Endothelial cell of hepatic sinusoid (primary cell): Measurements from ENCODE around the gene WDR90.

Experiments
- in situ Hi-C: cut with HindIII; loops from 2 replicates; pipeline ENCODE4 v1.10.0; 2017; ENCODE audit warnings: low sequenced_read_pairs

The WDR90 gene

DNA sequence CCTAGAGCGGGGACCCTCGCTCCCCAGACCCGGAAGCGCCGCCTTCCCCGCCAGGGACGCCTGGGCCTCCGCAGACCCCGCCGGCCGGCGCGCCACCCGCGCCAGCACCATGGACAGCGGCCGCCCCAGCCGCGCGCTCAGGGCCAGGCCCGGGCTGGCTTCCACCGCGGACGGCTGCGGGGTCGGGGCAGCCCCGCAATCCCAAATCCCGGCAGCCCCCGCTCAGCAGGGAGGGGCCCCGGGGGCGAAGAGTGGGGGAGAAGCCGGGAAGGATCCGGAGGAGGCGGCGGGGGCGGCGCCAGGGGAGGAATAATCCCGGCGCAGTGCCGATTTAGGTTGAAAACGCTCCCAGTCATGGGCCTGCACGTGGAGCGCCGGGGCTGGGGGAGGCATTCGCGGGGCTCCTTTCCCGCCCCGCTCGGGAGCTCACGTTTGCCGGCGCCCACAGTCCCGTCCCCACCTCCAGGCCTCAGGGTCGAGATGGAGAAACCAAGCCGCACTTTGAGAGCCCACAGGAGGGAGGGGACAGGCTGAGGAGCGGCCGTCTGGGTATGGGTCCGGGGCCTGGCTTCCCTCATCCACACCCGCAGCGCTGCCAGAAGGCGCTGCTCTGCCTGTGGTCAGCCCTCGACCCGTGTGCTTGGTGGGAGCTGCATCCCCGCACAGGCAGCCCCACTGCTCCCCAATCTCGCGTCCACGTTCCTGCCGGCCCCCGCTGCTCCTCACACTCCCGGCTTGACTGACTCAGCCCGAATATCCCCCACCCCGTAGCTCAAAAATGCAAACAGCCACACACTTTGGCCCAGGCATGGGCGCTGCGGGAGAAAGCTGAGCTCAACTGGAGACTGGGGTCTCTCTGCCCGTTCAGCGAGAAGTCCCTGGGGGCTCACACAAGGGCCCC, 51.8 kb downstream of the WDR90 start:
- in situ Hi-C loops: no loop called here

DNA sequence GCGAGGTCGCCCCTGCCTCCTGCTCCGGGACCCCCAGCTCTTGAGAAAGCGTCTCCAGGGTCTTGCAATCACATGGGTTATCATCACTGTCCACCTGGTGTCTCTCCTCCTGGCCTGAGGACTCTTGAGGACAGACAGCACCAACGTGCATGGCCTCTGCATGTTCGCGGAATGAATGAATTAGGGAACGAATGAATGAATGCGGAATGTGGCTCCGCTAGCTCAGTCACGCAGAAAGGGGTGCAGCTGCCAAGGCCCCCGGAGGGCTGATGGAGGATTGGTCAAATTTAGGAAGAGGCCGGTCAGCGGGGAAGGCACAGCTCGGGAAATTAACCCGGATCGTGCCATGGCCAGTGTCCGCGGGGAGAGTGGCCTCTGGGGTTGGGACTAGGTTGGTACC, 53.2 kb downstream of the WDR90 start:
- in situ Hi-C loops: no loop called here

- in situ Hi-C loops: no loop called here
These were observed 54.2 kb downstream of the WDR90 start for GRCh38 chr16:703406-703805.

- in situ Hi-C loops: no loop called here
These were observed 54.9 kb downstream of the WDR90 start for GRCh38 chr16:704047-704446.

- in situ Hi-C loops: no loop called here
These were observed 55.6 kb downstream of the WDR90 start for GRCh38 chr16:704552-705380.

- in situ Hi-C loops: no loop called here
These were observed 56.4 kb downstream of the WDR90 start, which contains the start of gene FBXL16 for GRCh38 chr16:705431-706188. TSS of gene FBXL16 (minus strand) at chr16:705801. CDS start at chr16:697405, 8,396 bp downstream.

DNA sequence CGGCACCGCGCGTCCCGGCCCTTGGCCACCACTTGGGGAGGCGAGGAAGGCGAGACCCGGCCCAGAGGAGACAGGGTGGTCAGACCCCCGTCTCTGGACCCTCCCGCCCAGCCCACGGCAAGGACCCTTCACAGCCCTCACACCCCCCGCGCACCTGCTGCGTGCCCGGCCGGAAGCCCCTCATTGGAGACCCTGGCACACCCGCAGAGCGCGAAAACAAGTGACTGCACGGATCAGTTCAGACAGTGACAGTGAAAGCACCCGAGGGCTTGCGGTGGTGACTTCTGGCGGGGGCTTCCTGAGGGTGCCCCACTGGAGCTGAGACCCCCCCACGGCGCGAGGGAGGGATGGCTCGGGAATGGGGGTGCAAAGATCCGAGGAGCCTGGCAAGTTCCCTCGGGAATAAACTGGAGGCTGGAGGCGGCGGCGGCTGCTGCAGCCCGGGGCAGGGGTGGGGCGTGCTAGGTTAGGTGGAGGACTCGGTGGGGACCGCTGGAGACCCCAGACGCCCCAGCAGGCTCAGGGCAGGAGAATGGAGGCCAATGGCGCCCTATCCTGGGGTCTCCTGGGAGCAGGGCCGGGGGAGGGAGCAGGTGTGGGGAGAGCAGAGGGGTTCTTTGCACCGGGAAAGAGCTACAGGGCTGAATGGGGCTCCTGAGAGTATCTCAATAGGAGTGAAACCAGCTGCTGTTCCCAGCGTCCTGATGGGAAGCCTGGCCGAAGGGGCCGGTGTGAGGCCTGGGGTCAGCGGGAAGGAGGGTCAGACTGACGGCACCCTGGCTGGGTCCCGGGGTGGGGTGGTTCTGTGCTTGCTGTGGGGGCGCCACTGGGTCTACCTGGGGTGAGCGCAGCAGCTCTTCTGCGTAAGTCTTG, 57.3 kb downstream of the WDR90 start:
- in situ Hi-C loops: no loop called here

- in situ Hi-C loops: no loop called here
These were observed 57.9 kb downstream of the WDR90 start for GRCh38 chr16:707062-707538.

DNA sequence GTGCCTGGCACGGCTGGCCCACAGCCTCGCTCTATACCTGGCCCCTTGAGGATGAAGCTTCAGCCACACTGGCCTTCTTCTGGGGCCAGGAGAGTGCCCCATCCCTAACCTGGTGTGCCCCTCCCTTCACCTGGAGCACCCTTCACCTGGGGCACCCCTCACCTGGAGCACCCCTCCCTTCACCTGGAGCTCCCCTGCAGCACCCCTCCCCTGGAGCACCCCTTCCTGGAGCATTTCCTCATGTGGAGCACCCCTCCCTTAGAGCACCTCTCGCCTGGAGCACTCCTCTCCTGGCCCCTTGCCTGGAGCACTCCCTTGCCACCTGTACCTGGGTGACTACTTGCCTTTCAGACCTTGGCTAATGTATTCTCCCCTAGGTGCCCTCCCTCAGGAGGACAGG, 58.9 kb downstream of the WDR90 start:
- in situ Hi-C loops: no loop called here

- in situ Hi-C loops: no loop called here
These were observed 59.8 kb downstream of the WDR90 start for GRCh38 chr16:708959-709358.

DNA sequence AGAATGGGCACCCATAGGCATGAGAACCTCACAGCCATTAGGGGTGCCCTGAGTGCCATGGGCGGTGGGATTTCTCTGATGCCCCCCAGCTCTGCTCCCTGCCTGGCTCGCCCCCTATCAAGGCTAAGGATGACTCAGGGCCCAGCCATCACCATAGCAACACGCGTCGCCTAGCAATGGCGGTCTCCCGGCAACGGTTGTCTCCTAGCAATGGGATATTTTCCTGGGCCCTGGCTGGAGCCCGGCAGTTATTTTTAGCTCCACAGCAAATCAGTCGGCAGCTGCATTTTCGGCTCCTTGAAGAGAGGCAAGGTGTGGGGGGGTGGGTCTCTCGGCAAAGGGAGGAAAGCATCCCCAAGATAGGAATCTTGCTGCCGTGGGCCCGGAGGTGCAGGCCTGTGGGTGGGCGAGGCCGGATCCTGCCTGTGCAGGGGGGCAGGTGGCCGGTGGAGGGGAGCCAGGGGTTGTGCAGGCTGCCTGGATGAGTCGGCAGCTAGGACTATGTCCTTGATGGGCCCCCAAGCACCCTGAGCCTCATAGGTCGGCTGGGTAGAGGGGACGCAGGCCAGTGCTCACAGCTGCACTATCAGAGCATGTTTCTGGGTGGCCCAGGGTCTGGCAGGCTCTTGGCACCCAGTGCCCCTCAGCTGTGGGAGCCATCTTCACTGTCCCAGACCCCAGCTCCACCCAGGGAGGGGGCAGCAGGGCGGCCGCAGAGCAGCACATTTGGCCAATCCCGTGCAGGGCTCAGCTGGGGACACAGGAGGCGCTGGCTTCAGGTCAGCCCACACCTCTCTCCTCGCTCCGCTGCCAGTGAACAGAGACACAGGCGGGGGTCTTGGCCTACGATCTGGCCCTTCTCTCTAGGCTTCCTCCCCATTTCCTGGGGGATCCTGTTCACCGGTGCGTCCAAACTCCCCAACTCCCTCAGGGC, 60.7 kb downstream of the WDR90 start:
- in situ Hi-C loops: loop anchor here (5.0 to 10.0 kb wide), 2 partner anchors 55 to 267 kb away; no protein-coding TSS in a partner anchor

DNA sequence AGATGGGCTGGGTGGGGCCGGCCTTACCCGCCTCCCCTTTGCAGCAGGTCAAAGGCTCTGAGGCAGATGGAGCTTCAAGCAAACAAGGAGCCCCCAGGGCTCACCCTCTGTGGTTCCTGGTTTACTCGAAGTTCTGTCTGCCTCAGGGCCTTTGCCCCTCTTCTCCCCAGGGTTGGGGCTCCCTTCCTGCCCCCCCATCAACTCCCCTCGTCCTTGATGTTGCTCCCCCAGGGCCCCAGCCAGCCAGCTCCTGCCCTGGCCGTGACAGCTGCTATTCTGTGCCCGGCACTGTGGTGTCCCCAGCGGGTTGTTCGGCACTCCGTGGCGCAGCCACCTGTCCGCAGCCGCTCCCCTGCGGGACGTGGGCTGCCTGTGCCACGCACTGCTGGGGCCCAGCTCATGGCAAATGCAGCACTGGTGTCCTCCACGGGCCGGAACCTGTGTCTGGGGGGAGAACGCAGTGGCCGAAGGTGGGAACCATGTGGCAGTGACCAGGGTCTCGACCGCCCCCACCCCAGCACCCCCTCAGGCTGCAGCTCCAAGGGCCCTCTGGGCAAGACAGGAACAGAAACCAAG, 61.4 kb downstream of the WDR90 start:
- in situ Hi-C loops: loop anchor here (5.0 to 10.0 kb wide), 2 partner anchors 56 to 267 kb away; no protein-coding TSS in a partner anchor

- in situ Hi-C loops: loop anchor here (5.0 to 10.0 kb wide), 2 partner anchors 56 to 266 kb away; no protein-coding TSS in a partner anchor
These were observed 61.9 kb downstream of the WDR90 start for GRCh38 chr16:711084-711483.

DNA sequence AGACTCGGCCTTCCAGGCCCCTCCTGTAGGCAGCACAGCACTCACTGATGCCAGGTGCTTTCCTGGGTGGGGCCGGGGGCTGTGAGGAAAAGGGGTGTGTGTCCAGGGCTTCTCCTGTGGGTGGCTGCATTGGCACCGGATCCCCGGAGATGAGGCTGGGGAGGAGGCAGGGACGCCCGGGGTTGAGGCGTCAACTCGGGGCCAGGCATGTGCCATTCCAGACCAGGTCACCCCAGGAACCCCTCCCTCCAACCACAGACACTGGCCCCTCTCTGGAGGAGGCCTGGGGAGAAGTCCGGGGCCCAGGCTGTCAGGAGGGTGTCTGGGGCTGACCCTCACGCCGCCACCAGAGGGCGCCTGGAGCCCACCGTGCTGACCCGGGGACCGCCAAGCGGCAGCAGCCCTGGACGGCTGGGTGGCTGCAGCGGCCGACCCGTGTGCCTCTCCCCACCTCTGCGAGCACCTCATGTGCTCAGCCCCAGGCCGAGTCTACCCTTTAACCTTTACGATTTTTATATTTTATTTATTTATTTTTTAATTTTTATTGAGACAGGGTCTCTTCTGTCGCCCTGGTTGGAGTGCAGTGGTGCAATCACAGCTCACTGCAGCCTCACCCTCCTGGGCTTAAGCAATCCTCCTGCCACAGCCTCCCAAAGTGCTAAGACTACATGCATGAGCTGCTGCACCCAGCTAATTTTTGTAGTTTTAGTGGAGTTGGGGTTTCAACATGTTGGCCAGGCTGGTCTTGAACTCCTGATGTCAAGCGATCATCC, 62.6 kb downstream of the WDR90 start:
- in situ Hi-C loops: loop anchor here (5.0 to 10.0 kb wide), 2 partner anchors 57 to 266 kb away; no protein-coding TSS in a partner anchor

DNA sequence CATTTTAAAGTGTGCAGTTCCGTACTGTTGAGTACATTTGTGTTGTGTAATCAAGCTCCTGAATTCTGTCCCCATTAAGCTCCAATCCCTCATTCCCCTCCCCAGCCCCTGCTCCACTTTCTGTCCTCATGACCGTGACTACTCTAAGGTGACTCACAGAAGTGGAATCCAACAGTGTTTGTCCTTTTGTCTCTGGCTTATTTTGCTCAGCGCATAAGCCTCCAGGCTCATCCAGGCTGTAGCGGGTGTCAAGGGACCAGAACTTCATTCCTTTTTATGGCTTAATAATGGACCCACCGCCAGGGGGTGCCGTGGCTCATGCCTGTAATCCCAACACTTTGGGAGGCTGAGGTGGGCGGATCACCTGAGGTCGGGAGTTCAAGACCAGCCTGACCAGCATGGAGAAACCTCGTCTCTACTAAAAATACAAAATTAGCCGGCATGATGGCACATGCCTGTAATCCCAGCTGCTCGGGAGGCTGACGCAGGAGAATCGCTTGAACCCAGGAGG, 63.6 kb downstream of the WDR90 start:
- in situ Hi-C loops: loop anchor here (5.0 to 10.0 kb wide), 2 partner anchors 58 to 265 kb away; no protein-coding TSS in a partner anchor

DNA sequence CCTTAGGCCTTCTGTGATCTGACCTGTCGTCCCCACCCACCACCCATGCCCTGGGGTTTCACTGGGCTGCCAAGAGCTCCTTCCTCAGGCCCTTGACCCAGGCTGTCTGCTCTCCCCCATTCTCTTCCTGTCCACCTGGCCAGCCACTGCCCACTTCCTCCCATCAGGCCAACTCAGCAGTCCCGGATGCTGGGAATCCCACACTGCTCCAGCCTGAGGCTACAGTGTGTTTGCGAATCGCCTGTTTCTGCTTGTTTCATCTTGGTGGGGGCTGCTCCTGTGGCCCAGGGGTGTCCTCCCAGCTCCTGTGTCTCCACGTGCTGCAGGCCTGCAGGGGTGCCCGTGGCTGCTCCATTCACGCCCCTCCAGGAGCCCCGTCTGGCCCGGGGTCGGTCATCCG, 64.9 kb downstream of the WDR90 start:
- in situ Hi-C loops: loop anchor here (5.0 to 10.0 kb wide), 2 partner anchors 59 to 263 kb away; no protein-coding TSS in a partner anchor
